EH (cell line): ENCODE measurements around the gene CHD3.

Experiments used
- DNase-seq: peaks from one replicate; pipeline ENCODE4 v3.0.0-alpha.2; 2015; ENCODE audit warnings: low read depth

The CHD3 gene

DNA sequence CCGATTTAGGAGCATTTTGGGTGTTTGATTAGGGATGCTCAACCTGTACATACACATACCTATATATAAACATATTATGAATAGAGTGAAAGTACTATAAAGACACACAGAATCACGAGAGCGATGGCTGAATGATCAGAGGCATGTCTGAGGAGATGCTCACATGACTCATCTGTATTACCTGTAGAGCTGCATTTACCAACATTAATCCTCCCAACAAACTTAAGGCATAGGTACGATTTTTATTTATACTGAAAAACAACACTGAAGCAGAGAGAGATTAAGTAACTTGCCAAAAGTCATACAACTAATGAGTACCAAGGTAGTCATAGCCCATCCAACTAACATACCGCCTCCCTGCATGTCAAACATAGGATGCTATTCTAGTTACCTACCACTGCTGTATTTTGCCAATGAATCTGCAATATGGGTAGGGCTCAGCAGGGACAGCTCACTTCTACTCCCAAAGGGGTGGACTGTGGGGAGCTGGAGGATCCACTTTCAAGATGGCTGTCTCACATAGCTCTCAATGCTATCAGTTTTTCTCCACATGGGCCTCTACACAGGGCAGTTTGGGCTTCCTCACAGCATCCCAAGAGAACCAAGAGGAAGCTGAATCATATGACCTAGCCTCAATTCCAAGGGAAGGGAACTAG, 23.5 kb upstream of the CHD3 start:
- DNase-seq, result no peak

GRCh38 chr17:7867881-7868329, 20.7 kb upstream of the CHD3 start:
- DNase-seq, result no peak

DNA sequence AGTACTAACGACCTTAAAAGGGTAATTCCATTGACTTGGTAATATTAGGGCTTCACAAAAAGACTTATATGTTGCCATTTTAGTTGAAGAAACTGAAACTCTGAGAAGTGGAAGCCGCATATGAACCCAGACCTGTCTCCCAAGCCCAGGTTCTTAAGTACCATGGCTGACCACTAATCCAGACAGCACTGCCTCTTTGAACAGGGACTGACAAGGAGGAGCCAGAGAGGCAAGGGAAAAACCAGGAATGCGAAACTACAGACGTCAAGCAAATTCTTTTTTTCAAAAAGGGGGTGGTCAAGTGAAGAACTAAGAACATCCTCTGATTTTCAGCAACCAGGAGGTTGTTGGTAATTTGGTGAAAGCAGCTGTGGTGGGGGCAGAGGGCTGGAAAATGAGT, 15.5 kb upstream of the CHD3 start:
- no peak for DNase-seq

DNA sequence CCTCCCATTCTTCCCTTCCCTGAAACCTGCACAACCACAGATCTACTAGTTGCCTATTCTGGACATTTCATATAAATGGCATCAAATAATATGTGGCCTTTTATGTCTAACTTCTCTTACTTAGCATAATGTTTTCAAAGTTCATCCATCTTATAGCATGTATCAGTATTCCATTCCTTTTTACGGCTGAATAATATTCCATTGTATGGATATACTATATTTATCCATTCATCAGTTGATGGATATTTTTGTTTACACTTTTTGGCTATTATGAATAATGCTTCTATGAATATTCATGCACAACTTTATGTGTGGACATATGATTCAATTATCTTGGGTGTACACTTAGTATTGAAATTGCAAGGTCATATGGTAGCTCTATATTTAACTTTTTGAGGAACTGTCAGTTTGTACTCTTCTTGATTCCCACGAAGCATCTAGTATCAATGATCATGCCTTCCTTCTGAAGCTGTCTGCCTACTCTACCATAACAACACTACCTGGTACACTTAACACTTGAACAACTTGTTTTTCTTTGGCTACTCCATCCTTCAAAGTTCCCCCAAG, 12.7 kb upstream of the CHD3 start:
- DNase-seq, result no peak

- no peak for DNase-seq
Observed at GRCh38 chr17:7878234-7878633, 10.4 kb upstream of the CHD3 start.

DNA sequence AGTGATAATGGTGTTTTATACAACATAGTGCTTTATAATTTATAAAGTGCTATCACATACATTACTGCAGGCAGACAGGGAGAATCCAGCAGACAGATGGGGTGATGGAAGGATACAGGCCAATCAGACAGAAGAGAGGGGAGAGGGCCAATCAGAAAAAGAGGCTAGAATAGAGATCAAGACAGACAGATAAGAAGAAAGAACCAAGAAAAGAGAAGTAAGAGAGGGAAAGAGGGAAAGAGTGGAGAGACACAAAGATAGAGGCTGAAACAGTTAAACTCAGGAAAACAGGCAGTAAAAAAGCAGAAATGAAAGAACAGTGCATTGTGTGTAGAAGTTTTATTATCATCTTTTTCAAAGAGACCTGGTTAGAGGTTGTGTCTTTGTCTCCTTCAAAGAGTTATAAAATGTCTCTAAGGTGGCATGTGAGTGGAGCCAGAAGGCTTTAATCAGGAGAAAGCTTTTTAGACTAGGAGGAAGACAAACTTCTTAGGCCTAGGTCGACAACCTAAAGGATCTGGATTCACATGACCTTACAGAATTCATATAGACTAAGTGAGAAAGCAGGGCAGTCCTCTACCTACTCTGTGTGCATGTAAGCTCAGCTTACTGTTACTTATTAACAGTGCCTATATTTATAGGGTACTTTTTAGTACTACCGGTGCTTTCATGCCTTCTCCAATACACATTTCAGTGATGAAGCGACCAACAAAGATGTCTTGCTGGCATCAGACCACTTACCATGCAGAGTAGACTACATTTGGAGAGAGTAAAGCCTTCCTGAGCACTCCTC, 8.3 kb upstream of the CHD3 start:
- no peak for DNase-seq

DNA sequence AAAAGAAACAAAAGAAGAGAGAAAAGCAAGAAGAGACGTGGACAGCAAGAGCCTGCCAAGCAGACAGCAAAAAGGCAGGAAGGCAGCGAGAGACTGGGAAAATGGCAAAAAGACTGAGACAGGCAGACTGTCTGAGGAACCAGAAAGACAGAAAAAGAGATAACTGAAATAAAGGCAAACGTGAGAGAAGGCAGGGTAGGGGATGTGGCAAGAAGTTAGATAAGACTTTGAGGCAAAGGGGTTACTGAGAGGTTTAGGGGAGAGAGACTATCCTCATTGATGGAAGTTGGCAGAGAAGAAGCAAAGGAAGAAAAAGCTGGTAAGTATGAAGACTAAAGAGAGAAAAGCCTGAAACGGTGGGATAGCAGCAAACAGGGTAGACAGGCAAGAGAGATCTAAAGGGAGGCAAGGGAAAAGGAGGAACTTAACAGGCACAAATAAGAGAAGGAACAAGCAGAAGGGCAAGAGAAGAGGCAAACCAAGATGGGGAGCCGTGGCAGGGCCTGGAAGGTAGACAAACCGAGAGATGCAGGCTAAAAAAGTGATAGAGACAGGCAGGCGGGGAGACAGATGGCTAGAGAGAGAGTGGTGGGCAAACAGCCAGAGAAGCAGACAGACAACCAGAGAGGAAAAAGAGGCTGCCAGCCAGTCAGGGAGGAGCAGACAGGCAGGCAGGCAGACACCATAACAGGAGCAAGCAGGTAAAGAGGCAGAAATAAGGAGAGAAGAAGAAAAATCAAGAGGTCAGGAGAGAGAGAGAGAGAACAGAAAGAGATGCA, 7.1 kb upstream of the CHD3 start:
- peak; percentile 21 for DNase-seq

- no peak for DNase-seq
Observed at GRCh38 chr17:7882068-7882467, 6.5 kb upstream of the CHD3 start.

DNA sequence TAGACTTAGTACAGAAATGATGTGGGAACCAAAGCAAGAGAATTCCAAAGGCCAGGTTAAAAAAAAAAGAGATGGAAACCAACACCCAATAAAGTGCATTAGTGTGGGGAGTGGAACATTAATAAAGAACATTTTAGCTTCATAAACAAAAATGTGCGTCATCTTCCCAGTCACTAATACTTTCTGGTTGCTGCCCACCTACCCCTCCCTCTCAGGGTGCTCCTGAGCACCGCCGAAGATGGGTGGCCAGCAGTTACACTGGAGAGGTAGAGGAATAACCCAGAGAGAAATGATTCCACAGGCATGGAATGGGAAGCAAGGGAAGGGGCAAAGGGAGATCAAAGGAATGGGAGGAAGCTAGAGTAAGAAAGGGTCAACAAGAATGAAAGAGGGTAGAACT, 6.0 kb upstream of the CHD3 start:
- DNase-seq, result no peak

DNA sequence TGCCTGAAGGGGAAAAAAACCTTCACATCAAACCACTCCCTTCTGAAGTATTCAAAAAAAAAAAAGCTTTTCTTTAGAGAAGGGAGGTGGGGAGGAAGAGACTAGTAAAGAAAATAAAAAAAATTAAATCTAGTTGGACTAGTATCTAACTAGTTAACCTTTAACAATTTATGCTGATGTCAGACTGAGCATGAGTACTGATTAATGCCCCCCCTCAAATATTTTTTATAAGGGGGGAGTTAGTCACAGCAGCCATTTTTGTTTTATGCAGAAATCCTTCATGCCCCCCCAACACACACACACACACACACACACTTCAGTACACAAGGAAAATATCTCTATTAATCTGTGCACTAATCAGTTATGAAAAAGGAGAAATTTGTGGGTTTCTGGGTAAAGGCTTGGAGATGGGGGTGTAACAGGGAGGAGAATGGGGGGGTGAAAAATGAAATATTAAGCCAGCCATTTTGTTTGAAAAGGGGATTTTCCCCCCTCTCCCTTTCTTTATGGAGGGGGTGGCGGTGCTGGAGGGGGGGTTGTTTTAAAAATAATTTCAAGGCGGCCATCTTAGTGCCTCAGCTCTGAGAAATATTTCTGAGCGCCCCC, 4.7 kb upstream of the CHD3 start:
- peak; percentile 30 for DNase-seq

DNA sequence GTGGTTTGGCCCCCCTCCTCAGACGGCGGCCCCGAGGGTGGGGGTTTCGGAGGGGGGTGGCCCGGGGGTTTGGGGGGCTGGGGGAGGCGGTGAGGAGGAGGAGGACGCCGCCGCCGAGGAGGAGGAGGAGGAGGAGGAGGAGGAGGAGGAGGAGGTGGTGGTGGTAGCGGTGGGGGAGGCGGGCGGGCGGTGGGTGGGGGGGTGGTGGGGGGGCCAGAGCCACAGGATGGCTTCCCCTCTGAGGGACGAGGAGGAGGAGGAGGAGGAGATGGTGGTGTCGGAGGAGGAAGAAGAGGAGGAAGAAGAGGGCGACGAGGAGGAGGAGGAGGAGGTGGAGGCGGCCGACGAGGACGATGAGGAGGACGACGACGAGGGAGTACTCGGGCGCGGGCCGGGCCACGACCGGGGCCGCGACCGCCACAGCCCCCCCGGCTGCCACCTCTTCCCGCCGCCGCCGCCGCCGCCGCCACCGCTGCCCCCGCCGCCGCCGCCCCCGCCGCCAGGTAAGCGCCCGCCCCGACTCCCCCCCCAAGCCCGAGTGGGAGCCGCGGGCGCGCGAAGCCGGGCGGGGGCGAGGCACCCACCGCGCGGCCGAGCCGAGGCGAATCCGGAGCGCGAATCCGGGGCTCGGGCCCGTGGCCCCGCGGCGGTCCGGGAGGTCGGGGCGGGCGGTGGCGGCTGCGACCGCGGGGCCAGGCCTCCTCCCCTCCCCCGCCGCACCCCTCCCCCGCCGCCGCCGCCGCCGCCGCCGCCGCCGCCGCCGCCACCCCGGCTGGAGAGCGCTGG, 3.8 kb upstream of the CHD3 start:
- peak; percentile 21 for DNase-seq

DNA sequence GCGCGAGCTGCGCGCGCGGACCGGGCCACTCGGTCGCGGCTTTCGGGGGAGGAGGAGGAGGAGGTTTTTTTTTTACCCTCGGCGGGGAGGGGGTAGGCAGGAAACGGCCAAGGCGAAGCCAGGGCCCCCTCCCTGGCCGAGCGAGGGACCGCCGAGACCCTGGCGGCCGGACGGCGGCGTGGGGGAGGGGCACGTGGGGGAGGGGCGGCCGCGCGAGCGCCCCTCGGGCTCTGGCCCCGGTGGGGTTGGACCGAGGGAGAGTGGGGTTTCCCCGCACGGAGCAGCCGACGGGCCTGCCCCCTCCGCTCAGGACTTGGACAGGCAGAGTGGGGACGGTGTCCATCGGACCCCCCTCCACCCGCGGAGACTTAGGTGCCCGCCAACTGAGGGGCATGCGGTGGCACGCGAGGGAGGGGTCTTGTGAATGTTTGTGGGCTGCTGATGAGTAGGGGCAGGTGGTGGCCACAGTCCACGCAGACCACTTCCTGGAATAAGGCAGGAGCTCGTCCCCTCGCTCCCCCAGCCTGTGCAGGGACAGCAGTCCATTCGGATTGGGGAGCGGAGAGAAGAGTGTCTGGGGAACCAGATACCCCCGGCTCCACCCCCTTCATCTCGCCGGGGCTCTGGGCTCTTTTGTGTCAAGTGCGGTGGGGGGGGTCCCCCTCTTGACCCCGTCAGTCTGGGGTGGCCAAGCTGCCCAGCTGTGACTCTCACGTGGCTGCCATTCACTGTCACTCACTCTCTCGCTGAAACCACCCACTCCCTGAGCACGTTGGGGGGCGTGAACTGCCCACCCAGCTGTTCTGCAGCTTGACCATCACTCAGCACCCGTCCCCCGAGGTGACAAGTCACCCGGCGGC, 3.0 kb upstream of the CHD3 start:
- DNase-seq, result peak; percentile 61

GRCh38 chr17:7886227-7887037, 2.2 kb upstream of the CHD3 start:
- peak; percentile 31 for DNase-seq

- no peak for DNase-seq
Observed at GRCh38 chr17:7887038-7887481, 1.5 kb upstream of the CHD3 start.

DNA sequence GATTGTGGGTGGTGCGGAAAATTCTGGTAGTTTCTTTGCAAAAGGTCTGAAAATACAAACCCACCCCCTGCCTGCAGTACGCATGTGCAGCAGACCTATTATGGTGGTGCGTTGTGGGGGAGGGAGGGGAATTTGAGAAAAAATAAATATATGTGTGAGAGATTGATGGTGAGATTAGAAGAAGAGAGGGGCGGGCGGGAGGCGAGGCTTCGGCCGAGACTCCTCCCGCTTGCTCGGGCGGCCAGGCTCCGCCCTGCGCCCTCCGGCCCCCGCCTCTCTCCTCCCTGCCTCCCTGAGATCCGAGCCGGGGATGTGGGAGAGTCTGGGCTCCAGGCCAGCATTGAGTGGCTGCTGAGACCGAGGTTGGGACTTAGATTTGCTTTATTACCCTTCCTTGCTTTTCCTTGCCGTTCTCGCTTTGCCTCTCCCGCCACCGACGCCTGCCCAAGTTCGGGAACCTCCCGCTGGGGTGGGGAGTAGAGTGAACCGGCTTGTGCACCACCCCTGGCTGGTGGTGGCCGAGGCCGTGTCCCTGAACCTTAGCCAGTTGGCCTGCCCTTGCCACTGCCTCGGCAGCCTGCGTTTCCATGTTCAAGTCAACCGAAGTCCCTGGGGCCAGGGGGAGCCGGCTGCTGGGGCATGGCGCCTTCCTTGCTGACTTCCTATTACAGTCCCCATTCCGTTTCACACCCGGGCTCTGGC, 956 bp upstream of the CHD3 start:
- peak; percentile 98 for DNase-seq

GRCh38 chr17:7889166-7889955, 772 bp downstream of the CHD3 start:
- peak; percentile 94 for DNase-seq

- no peak for DNase-seq
Observed at GRCh38 chr17:7893187-7893880, 4.7 kb downstream of the CHD3 start.
